Posterior cingulate gyrus (tissue), 11 donors: ENCODE measurements around the gene RNF148.
A peak's percentile ranks its signal among the peaks of the same experiment; 100 is the strongest.
"Not testable (repeated sequence)": the region's sequence is repeated elsewhere in the genome, so short reads cannot be mapped to it uniquely, and the experiment has no call there.

Experiments used
- DNase-seq, 10 donors: peaks; one replicate each; pipeline versions ENCODE4 v3.0.0 to v3.0.0-alpha.2; 2020 to 2021; ENCODE audit warnings: mixed read lengths in 3 of 10
- intact Hi-C: fragments of 100-400 bp; cut with DNase I; formaldehyde crosslinking; loops from one replicate; pipeline ENCODE4 v1.15.1; 2023

RNF148 gene

GRCh38 chr7:122692769-122693309, 9.9 kb downstream of the RNF148 start:
- DNase-seq, result no peak
- intact Hi-C loops, result no loop called here

- intact Hi-C loops, result no loop called here
- DNase-seq, result no peak
Measured at GRCh38 chr7:122691569-122692235, 11.0 kb downstream of the RNF148 start.

GRCh38 chr7:122689346-122690109, 13.2 kb downstream of the RNF148 start:
- intact Hi-C loops, result no loop called here
- no peak for DNase-seq

DNA sequence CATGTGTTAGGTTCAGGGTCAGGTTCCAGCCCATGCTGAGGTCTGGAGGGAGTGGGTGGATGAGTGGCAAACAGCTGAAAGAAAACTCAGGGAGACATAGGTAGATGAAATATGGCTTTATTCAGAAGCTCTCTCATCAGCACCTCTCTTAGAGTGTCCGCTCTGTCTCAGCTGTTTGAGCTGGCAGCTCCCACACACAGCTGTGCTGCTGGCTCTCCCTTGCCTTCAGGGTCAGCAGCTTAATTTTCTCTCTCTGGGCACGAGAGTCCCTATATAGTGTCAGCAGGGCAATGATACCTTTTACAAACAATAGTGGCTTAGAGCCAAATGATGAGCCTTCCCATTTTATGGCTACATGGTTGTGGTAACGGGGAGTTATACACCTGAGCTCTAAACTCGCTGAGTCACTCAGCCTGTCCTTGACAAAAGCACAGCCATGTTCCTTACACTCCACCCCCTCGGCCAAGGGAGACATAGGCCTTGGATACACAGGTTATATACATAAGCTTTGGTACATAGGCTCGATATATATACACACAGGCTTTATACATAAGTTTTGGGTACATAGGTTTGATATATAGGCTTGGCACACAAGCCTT, 14.2 kb downstream of the RNF148 start:
- intact Hi-C loops, result no loop called here
- peak in 1 of 10 donors; percentile 77 for DNase-seq

DNA sequence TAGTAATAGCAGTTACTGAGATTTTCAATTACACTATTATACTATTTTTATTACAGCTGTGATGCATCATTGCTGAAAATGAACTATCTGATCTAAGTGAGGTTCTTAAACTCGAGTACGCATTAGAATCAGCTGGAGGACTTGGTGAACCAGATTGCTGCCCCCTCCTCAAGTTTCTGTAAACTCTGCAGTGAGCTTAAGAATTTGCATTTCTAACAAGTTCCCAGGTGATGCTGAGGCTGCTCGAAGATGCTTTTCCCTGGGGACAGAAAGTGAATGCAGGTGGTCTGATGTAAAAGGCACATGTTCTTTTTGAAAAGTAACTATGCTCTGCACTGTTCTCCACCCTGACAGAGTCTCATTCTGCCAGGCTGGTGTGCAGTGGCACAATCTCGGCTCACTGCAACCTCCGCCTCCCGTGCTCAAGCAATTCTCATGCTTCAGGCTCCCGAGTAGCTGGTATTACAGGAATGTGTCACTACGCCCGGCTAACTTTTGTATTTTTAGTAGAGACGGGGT, 16.3 kb downstream of the RNF148 start:
- intact Hi-C loops, result no loop called here
- no peak for DNase-seq

DNA sequence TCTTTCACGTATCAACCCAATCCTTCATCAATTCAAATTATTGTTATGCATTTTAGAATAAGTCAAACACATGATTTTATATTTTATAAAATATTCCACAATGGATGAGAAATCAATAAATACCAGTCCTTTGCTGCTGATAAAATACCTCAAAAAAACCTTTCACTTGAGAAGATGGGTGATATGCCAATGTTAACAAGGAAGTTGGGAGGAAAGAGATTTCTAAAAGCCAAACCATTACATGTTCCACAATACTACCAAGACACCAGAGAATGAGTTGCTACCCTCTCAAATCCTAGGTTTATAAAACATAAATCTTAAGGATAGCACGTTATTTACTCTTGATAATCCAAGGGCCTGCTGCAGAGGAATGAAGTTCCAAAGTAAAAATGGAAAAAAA, 18.2 kb downstream of the RNF148 start:
- intact Hi-C loops, result no loop called here
- no peak for DNase-seq

DNA sequence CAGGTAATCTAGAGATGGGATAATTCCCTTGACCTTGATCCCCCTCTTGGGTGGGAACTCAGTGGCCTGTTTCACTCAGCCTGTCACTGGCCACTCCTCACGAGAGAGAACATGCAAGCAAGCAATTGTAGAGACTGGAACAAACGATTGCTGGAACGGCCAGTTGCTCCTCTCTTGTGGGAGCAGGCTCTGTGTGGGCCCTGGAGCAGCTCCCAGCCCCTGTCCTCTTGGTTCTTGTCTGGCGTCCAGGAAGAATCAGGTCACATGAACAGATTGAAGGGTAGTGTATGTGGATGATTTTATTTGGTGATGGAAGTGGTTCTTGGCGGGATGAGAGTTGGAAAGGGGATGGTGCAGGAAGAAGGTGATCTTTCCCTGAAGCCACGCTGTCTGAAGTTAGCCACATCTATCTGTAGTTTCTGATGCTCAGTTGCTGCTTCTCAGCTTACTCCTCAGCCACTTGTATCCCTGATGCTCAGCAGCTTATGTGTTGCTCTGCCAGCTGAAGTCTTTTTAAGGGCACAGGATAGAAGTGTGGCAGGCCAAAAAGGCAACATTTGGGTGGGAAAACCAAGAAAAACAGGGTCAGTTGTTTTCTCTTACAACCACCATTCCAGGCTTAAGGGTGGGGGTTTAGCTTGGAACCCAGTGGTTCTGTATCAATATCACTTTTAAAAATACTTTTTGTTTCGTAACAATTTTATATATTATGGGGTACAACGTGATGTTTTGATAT, 19.7 kb downstream of the RNF148 start:
- intact Hi-C loops, result no loop called here
- no peak for DNase-seq

- DNase-seq, intact Hi-C loops: not testable (repeated sequence)
Measured at GRCh38 chr7:122681186-122681585, 21.5 kb downstream of the RNF148 start.

DNA sequence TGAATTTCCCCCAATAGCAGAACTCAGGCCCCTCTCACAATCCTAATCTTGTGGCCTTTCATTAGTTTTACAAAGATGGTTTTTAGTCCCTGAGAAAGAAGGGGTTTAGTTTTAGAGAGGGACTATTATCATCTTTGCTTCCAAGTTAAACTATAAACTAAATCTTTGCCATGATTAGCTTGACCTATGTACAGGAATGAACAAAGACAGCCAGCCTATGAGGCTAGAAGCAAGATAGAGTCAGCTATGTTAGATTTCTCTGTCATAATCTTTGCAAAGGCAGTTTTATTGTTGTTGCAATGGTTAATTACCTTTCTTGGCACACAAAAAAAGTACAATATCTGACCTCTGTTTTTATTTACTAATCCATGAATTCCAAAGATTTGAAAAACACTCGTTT, 22.9 kb downstream of the RNF148 start:
- DNase-seq, result no peak
- intact Hi-C loops, result no loop called here

DNA sequence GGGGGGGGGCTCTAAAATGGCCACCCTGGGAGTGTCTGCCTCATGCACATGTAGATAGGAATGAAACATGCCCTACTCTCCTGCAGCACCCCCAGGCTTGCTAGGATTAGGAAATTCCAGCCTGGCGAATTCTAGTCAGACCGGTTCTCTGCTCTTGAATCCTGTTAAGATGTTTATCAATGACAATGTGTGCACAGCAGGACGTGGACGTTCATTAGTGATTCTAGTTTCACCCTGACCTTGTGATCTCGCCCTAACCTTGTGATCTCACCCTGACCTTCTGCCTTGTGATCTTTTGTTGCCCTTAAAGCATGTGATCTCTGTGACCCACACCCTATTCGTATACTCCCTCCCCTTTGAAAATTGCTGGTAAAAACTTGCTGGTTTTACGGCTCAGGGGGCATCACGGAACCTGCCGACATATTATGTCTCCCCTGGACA, 23.4 kb downstream of the RNF148 start:
- intact Hi-C loops, DNase-seq: not testable (repeated sequence)

DNA sequence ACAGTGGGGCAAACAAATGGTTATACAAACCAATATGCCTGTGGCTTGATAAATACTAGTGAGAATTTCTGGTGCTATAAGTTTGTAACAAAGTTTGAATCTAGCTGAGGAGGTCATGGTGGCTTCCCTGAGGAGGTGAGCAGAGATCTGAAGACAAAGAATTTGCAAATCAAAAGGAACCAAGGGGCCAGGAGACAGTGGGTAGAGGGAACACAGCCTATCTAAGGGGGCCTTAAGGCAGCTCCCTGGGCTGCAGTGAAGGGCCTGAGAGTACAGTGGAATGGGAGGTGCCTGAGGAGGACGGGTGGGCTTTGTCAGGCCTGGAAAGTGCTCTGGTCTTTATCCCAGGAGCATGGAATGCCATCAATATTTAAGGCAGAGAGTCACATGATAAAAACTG, 25.6 kb downstream of the RNF148 start:
- intact Hi-C loops, result no loop called here
- DNase-seq, result no peak

GRCh38 chr7:122676466-122676865, 26.3 kb downstream of the RNF148 start:
- intact Hi-C loops, result no loop called here
- peak in 1 of 10 donors; percentile 14 for DNase-seq

DNA sequence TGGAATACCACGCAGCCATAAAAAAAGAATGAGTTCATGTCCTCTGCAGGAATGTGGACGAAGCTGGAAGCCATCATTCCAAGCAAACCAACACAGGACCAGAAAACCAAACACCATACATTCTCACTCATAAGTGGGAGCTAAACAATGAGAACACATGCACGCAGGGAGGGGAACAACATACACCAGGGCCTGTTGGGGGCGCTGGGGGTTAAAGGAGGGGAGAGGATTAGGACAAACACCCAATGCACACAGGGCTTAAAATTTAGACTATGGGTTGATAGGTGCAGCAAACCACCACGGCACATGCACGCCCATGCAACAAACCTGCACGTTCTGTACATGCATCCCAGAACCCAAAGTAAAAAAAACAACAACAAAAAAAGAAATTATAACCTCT, 27.1 kb downstream of the RNF148 start:
- no peak for DNase-seq

DNA sequence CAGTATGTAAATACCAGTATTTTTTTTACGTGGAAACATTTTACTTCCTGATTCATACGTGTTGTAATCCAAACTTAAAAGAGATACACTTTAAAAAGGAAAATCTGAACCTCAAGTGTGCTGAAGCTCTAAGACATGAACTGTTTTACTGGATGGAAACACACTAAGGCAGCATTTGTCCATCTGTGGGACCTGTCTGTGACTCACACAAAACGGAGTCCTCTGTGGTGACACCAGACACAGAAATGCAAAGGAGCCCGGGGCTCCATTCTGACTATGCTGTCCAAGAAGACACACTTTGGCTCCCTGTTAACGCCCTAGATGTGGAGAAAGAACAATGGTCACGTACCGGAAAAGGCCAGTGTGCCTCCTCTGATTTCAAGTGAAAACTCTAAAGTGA, 27.7 kb downstream of the RNF148 start:
- intact Hi-C loops, result no loop called here
- DNase-seq, result no peak

More for the DNA sequence above, 27.1 kb downstream of the RNF148 start:
- intact Hi-C loops, result no loop called here

DNA sequence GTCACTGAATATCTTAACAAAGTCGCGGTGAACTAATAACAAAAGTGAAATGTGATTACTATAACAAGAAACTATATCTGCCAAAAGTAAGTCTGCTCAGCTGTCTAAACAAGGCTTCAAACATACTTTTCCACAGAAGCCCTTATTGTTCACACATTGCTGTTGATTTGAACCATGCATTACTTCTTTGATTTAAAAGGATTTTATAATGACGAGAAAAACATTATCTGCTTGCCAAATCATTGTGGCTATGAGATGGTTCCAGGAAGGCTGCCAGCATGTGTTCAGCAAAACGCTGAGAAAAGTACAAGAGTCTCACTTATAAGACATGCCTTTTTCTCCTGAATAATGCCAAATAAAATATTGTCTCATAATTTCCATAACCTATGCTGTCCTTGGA, 28.2 kb downstream of the RNF148 start:
- DNase-seq, result peak in 2 of 10 donors; percentile 18 to 19
- intact Hi-C loops, result no loop called here

- peak in 1 of 10 donors; percentile 66 for DNase-seq
- intact Hi-C loops, result no loop called here
Measured at GRCh38 chr7:122673951-122674350, 28.8 kb downstream of the RNF148 start.

DNA sequence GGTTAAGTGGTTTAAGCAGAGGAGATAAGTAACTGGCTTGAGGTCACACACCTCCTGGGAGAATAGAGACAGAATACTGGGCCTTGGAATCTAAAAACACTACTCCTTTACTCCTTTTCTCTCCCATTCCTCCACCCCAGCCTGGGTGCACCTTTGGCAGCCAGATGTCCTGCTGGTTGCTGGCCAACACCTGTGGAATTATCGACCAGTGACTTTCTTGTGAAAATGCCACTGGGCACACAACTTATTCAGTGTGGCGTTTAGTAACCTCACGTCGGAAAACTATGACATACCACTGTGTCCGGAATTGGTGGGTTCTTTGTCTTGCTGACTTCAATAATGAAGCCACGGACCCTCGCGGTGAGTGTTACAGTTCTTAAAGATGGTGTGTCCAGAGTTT, 30.2 kb downstream of the RNF148 start:
- no peak for DNase-seq
- intact Hi-C loops, result no loop called here

DNA sequence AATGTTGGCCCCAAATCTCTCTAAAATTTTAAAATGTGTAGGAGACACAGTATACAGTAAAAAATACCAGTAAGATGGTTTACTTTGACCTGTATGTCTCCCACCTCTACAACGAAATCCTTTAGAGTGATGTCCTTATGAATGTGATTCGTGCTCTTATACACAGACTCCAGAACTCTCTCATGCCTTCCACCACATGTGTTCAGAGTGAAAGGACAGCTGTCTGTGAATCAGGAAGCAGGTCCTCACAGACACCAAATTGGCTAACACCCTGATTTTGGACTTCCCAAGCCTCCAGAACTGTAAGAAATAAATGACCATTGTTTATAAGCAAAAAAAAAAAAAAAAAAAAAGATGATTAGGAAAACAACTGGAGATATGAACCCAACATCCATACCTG, 39.0 kb downstream of the RNF148 start:
- intact Hi-C loops, result no loop called here
- no peak for DNase-seq

DNA sequence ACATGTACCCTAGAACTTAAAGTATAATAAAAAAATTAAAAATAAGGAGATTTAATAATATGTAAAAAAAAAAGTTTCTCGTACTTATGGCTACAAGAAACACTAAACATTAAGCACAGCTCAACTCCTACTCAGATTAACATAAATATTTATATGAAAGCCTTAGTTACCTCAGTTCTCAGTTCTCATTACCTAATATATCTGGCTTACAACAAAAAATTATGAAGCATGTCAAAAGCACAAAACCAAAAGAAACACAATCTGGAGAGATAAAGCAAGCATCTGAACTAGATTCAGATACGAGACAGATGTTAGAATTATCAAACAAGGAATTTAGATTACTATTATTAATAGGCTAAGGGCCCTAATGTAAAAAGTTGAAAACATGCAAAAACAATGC, 43.9 kb downstream of the RNF148 start:
- DNase-seq, result no peak
- intact Hi-C loops, result no loop called here

DNA sequence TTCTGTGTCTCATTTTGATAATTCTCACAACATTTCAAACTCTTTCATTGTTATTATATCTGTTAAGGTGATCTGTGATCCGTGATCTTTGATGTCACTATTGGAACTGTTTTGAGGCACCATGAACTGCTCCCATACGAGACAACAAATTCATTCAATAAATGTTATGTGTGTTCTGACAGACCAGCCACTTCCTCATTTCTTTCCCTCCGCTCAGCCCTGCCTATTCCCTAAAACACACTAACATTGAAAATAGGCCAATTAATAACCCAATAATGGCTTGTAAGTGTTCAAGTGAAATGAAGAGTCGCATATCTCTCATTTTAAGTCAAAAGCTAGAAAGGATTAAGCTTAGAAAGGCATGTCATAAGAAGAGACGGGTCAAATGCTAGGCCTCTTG, 49.0 kb downstream of the RNF148 start:
- intact Hi-C loops, result no loop called here
- no peak for DNase-seq

- intact Hi-C loops, result no loop called here
- DNase-seq, result no peak
Measured at GRCh38 chr7:122652876-122653275, 49.8 kb downstream of the RNF148 start.
